Neural cell (in vitro differentiated cells): Measurements from ENCODE around the gene LHFPL5. TPM values are rescaled to one million over a fixed set of nuclear protein-coding genes. Genes with fewer than 3 reads are reported as not detected.

Experiments used
- H2AFZ ChIP-seq: fragments of 200-600, 300-800 bp; sonication (generic), shearing (Covaris generic); 2 replicates; pipeline ENCODE4 v1.6.0; 2014; ENCODE audit warnings: low read depth, mild to moderate bottlenecking, antibody characterized with exemption, low read length, moderate library complexity
- H3F3A ChIP-seq: fragments of 200-600 bp; shearing (Covaris generic); 2 replicates; pipeline ENCODE4 v1.6.1; 2016; ENCODE audit warnings: mild to moderate bottlenecking, moderate library complexity, mixed read lengths, antibody characterized with exemption, low read length; ENCODE audit not compliant: insufficient read depth, poor library complexity, severe bottlenecking
- H3K27ac ChIP-seq: fragments of 200-600, 300-800 bp; sonication (generic), shearing (Covaris generic); 2 replicates; pipeline ENCODE4 v1.5.1; 2014; ENCODE audit warnings: mild to moderate bottlenecking, low read length, moderate library complexity
- H3K27me3 ChIP-seq: fragments of 300-800, 200-600 bp; sonication (generic), shearing (Covaris generic); 2 replicates; pipeline ENCODE4 v1.6.0; 2014; ENCODE audit warnings: mild to moderate bottlenecking, low read depth, low read length, moderate library complexity; ENCODE audit not compliant: insufficient read depth
- H3K36me3 ChIP-seq: fragments of 300-800, 200-600 bp; sonication (generic), shearing (Covaris generic); 2 replicates; pipeline ENCODE4 v1.5.1; 2014; ENCODE audit warnings: mild to moderate bottlenecking, antibody characterized with exemption, low read length, moderate library complexity; ENCODE audit not compliant: insufficient read depth
- H3K4me2 ChIP-seq: fragments of 300-800, 200-600 bp; sonication (generic), shearing (Covaris generic); 2 replicates; pipeline ENCODE4 v1.6.0; 2014; ENCODE audit warnings: mild to moderate bottlenecking, low read length
- H3K4me3 ChIP-seq: fragments of 300-800, 200-600 bp; sonication (generic), shearing (Covaris generic); 2 replicates; pipeline ENCODE4 v1.5.1; 2014; ENCODE audit warnings: mild to moderate bottlenecking, low read length, moderate library complexity
- H3K79me2 ChIP-seq: fragments of 200-600 bp; shearing (Covaris generic); replicated peaks from 2 replicates; pipeline ENCODE4 v1.6.0; 2014; ENCODE audit warnings: mild to moderate bottlenecking, low read length, moderate library complexity; ENCODE audit not compliant: insufficient read depth
- H3K9ac ChIP-seq: fragments of 300-800, 200-600 bp; sonication (generic), shearing (Covaris generic); 2 replicates; pipeline ENCODE4 v1.6.1; 2016; ENCODE audit warnings: mild to moderate bottlenecking, low read length, mixed read lengths
- H3K9me2 ChIP-seq: fragments of 200-600 bp; shearing (Covaris generic); 2 replicates; pipeline ENCODE4 v1.6.1; 2016; ENCODE audit warnings: mild to moderate bottlenecking, low read length, mixed read lengths; ENCODE audit not compliant: insufficient read depth
- H3K9me3 ChIP-seq: fragments of 200-600, 300-800 bp; sonication (generic), shearing (Covaris generic); 2 replicates; pipeline ENCODE4 v1.6.1; 2016; ENCODE audit warnings: mild to moderate bottlenecking, mixed run types, low read length, moderate library complexity, mixed read lengths
- H4K20me1 ChIP-seq: fragments of 200-600 bp; shearing (Covaris generic); 2 replicates; pipeline ENCODE4 v1.6.1; 2016; ENCODE audit warnings: mild to moderate bottlenecking, mixed run types; ENCODE audit not compliant: insufficient read depth
- CTCF ChIP-seq: fragments of 450-650 bp; IDR thresholded peaks from 2 replicates; pipeline ENCODE4 v1.5.1; 2014; ENCODE audit warnings: antibody characterized with exemption, mild to moderate bottlenecking, moderate library complexity; ENCODE audit not compliant: poor library complexity, severe bottlenecking
- EP300 ChIP-seq: fragments of 450-650 bp; conservative IDR thresholded peaks from 2 replicates; pipeline ENCODE4 v1.6.1; 2014; ENCODE audit warnings: antibody characterized with exemption, mild to moderate bottlenecking, moderate library complexity; ENCODE audit not compliant: poor library complexity, severe bottlenecking
- EZH2 ChIP-seq: fragments of 200-600, 300-800 bp; shearing (Covaris generic), sonication (generic); IDR thresholded peaks from 2 replicates; pipeline ENCODE4 v1.6.1; 2014; ENCODE audit warnings: antibody characterized with exemption, low read length, borderline replicate concordance, mild to moderate bottlenecking; ENCODE audit not compliant: insufficient read depth, poor library complexity, severe bottlenecking
- MXI1 ChIP-seq: fragments of 450-650 bp; conservative IDR thresholded peaks from 2 replicates; pipeline ENCODE4 v1.6.1; 2014; ENCODE audit warnings: antibody characterized with exemption, mild to moderate bottlenecking; ENCODE audit not compliant: poor library complexity, severe bottlenecking
- POLR2AphosphoS5 ChIP-seq: IDR thresholded peaks from 2 replicates; pipeline ENCODE4 v1.6.1; 2012
- RAD21 ChIP-seq: fragments of 450-650 bp; conservative IDR thresholded peaks from 2 replicates; pipeline ENCODE4 v1.6.1; 2014; ENCODE audit warnings: antibody characterized with exemption, mild to moderate bottlenecking, moderate library complexity
- REST ChIP-seq: IDR thresholded peaks from 2 replicates; pipeline ENCODE4 v1.6.1; 2012; ENCODE audit warnings: borderline replicate concordance
- SMC3 ChIP-seq: fragments of 450-650 bp; conservative IDR thresholded peaks from 2 replicates; pipeline ENCODE4 v1.6.1; 2014; ENCODE audit warnings: antibody characterized with exemption, mild to moderate bottlenecking, moderate library complexity; ENCODE audit not compliant: poor library complexity
- TAF1 ChIP-seq: IDR thresholded peaks from 2 replicates; pipeline ENCODE4 v1.6.1; 2012; ENCODE audit warnings: low read depth
- polyA plus RNA-seq: library from polyadenylated mRNA; depleted of rRNA; stranded (reverse); fragments of >200 nt; gene quantifications from 2 replicates; pipeline ENCODE4 v1.2.3, GENCODE V29; 2014

The LHFPL5 gene
- polyA plus RNA-seq, 1 donor from 2014 or later = 0.17 TPM

- Histone ChIP-seq H3K9ac (no peak overlapping the region), H3K9me2 (no peaks in the 10 kb centered on the region), H3K36me3 (no peaks in the 10 kb centered on the region), H3K27me3 (peaks cover 13% of the 10 kb centered on the region), H4K20me1 (no peaks in the 10 kb centered on the region), H3F3A (no peaks in the 10 kb centered on the region), H3K79me2 (no peaks in the 10 kb centered on the region), H3K4me2 (no peak overlapping the region), H3K4me3 (no peak overlapping the region), H3K27ac (no peak overlapping the region), H2AFZ (no peak overlapping the region), H3K9me3 (no peaks in the 10 kb centered on the region)
- TF ChIP-seq REST (no peak), EP300 (no peak), SMC3 (no peak), MXI1 (no peak), EZH2 (no peak), RAD21 (no peak), TAF1 (no peak)
Measured at GRCh38 chr6:35759426-35759825, 45.7 kb upstream of the LHFPL5 start.

GRCh38 chr6:35765739-35766138 is 39.4 kb upstream of the LHFPL5 start:
- H3K9ac ChIP-seq = no peak overlapping the region
- no peak overlapping the region for H3K4me3 ChIP-seq
- TF ChIP-seq RAD21 (no peak), SMC3 (no peak), CTCF (no peak), POLR2AphosphoS5 (no peak), MXI1 (no peak), EP300 (no peak), REST (no peak), EZH2 (no peak), TAF1 (no peak)
- no peaks in the 10 kb centered on the region for H3K36me3 ChIP-seq
- H3F3A ChIP-seq = no peaks in the 10 kb centered on the region
- no peak overlapping the region for H3K4me2 ChIP-seq
- H2AFZ ChIP-seq = no peak overlapping the region
- H3K79me2 ChIP-seq = no peaks in the 10 kb centered on the region
- H4K20me1 ChIP-seq = no peaks in the 10 kb centered on the region
- H3K9me2 ChIP-seq = no peaks in the 10 kb centered on the region
- no peaks in the 10 kb centered on the region for H3K9me3 ChIP-seq
- H3K27me3 ChIP-seq = peaks cover 20% of the 10 kb centered on the region
- no peak overlapping the region for H3K27ac ChIP-seq
